C4-2B (cell line): Measurements from ENCODE around the gene ILRUN.

Experiments used
- H3K27ac ChIP-seq: fragments of 450-650 bp; 2 replicates; pipeline ENCODE4 v1.5.1; 2017
- ZFX ChIP-seq: fragments of 450-650 bp; IDR thresholded peaks from 2 replicates; pipeline ENCODE4 v1.6.1; 2017
- TF ChIP-seq, protein P1 (sequence below): fragments of 450-650 bp; conservative IDR thresholded peaks from 2 replicates; pipeline ENCODE4 v1.5.1; 2017; ENCODE audit warnings: mild to moderate bottlenecking

The ILRUN gene

DNA sequence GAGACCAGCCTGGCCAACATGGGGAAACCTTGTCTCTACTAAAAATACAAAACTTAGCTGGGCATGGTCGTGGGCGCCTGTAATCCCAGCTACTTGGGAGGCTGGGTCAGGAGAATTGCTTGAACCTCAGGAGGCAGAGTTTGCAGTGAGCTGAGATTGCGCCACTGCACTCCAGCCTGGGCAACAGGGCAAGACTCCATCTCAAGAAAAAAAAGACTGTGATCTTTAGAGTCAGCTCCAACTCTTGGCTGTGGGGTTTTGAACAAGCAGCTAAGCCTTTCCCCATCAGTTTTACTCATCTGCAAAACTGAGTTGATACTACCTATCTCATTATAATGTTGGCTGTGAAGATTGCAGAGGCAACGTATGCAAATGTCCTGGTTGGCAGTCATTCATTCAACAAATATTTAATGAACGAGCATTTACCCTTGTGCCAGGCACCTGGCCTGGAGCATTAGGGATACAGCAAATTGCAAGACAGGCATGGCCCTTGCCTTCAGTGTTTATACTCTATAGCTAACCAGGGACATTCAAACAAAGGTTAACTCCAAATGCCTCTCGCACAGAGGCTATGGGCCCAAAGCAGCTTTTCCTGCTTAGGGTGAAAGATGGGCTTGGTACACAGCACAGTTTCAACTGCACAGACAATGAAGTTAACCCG, 37.8 kb downstream of the ILRUN start:
- H3K27ac ChIP-seq, result peak overlapping the region; percentile 77
- TF ChIP-seq, protein P1, sequence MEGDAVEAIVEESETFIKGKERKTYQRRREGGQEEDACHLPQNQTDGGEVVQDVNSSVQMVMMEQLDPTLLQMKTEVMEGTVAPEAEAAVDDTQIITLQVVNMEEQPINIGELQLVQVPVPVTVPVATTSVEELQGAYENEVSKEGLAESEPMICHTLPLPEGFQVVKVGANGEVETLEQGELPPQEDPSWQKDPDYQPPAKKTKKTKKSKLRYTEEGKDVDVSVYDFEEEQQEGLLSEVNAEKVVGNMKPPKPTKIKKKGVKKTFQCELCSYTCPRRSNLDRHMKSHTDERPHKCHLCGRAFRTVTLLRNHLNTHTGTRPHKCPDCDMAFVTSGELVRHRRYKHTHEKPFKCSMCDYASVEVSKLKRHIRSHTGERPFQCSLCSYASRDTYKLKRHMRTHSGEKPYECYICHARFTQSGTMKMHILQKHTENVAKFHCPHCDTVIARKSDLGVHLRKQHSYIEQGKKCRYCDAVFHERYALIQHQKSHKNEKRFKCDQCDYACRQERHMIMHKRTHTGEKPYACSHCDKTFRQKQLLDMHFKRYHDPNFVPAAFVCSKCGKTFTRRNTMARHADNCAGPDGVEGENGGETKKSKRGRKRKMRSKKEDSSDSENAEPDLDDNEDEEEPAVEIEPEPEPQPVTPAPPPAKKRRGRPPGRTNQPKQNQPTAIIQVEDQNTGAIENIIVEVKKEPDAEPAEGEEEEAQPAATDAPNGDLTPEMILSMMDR, result no peak
- no peak for TF ChIP-seq ZFX

DNA sequence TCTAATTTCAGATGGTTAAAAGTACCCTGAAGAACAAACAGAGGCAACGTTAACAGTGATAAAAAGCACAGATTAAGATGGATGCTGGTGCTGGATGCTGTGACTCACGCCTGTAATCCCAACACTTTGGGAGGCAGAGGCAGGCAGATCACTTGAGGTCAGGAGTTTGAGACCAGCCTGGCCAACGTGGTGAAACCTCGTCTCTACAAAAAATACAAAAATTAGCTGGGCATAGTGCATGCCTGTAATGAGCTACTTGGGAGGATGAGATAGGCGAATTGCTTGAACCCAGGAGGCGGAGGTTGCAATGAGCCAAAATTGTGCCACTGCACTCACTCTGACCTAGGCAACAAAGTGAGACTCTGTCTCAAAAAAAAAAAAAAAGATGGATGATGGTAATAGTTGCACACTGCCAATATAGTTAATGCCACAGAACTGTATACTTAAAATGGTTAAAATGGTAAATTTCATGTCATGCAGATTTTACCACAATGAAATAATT, 38.5 kb downstream of the ILRUN start:
- peak overlapping the region; percentile 77 for H3K27ac ChIP-seq

DNA sequence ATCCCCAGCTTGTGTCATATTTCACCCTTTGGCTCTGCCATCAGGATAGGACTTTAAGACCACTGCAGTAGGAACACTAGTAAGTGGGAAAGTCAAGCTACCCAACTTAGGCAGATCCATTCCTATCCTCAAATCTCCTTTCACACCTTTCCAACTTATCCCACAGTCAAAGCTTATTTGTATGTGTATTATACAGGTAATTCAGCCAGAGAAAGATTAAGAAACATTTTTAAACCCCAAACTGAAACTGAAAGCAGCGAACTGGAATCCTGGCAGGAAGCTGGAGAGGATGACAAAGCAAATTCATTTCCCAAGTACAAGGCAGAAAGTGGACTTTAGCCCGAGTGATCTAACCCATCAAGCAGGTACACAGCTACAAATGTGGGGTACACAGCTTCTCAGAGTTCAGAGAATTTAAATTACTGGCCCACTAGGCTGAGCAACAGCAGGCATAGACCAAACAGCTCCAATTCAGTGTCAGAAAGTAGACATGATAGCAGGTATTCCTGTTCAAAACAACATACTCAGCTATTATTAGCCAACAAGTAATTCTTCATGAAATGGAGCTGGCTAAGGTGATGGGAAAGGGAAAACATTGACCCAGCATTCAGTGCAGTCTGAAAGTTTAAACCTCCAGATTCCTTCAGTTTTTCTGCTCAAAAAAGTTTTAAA, 39.1 kb downstream of the ILRUN start:
- peak overlapping the region; percentile 77 for H3K27ac ChIP-seq
- no peak for TF ChIP-seq ZFX
- TF ChIP-seq, protein P1, result no peak

DNA sequence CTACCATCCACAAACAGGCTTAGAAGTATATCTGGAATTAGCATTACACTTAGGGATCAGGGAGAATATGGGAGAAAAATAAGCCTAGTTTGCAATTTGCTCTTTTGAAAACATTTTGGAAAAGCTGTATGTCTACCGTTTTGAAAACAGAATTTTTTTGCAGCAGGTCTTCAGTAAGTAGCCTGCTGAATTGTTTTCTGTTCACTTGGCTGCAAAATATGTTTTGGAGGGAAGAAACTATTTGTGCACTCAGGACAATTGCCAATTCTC, 39.6 kb downstream of the ILRUN start:
- peak overlapping the region; percentile 77; the same call in 1 of the 2 replicates for H3K27ac ChIP-seq
- TF ChIP-seq ZFX, result no peak
- TF ChIP-seq, protein P1, result no peak

DNA sequence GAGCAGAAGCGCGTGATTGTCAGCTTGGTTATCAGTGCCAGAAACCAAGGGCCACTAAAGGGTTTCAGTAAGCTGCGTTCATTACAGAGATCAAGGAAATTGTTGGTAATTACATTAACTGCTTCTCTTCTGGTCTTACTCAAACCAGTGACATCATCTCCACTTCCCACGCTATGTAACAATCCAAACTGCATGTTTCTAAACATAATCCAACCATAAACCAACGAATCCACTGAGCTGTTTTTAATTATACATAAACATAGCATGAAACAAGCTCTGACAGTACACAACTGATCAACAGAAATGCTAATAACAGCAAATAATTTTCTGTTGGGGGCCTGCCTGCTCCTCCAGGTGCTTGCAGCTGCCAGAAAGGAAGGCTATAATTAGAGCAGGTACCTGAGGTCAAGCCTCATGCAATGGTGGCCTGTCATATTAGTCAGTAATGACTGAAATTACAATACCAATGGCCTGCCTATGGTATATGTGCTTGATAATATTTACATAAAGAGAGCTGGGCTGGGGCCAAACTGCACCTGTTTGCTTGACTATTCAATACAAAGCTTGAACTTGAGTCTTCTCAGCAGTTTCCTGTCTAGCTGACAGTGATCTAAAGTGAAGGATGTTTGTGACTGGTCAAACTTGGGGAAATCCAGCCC, 40.1 kb downstream of the ILRUN start:
- peak overlapping the region; percentile 77 for H3K27ac ChIP-seq
- TF ChIP-seq ZFX, result no peak
- TF ChIP-seq, protein P1, result no peak

DNA sequence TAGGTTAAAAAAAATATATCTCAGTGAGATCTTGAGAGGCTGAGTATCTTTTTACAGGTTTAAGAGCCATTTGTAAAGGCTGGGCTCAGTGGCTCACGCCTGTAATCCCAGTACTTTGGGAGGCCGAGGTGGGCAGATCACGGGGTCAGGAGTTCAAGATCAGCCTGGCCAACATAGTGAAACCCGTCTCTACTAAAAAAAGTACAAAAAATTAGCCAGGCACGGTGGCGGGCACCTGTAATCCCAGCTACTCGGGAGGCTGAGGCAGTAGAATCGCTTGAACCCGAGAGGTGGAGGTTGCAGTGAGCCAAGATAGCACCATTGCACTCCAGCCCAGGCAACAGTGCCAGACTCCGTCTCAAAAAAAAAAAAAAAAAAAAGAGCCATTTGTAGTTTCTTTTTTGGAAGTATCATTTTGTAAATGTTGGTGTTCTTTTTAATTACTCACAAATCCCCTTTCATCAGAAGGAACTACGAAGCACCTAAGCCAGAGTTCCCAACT, 40.6 kb downstream of the ILRUN start:
- H3K27ac ChIP-seq, result peak overlapping the region; percentile 77

DNA sequence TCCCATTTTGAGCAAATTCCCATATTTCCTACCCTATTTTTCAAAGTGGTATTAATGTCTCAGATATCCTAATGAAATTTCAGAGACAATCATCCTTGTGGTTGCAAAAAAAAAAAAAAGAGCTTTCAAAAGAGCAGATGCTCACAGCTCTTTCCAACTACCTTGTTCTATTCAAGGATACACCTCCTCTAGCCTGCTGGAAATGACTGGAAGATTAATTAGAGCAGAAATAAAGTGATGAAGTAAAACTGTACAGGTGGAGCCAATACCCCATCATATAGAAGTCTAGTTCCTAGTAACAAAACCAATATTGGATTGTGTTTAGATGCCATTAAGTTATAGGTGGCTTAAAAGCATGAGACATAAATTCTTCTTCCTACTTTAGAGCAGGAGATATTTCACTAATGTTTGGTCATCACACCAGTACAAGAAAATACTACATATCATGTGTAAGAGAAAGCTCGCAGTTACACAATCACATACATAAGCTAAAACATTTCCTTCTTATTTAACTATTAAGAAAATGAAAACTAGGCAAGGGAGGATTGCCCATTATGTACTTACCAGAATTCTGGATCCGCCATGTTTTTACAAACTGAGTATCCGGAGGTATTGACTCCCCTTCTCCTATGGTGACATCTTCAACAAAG, 42.4 kb downstream of the ILRUN start:
- H3K27ac ChIP-seq, result no peak overlapping the region
- no peak for TF ChIP-seq ZFX
- TF ChIP-seq, protein P1, result no peak

DNA sequence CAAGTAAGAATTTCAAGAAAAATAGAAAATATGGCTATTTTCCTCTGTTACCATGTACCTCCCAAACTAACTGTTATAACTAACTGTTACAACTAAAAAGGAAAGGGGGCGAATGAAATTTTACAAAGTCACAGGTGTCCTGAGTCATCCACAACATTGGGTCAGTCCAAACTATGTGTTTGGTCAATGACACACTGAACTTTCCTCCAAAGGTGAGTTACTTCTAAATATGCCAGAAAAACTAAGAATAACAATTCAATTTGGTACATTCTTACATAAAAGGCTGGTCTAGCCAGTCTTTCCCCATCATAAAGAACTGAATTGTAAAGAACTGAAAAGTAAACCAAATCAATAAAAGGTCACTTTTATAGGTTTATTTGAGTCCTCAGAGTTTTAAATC, 44.3 kb downstream of the ILRUN start:
- TF ChIP-seq, protein P1, result no peak
- no peak for TF ChIP-seq ZFX
- no peak overlapping the region for H3K27ac ChIP-seq
